VCaP (cell line): Measurements from ENCODE around the gene SH3BGR.
"Not testable (repeated sequence)": the region's sequence is repeated elsewhere in the genome, so short reads cannot be mapped to it uniquely, and the experiment has no call there.

Source experiments
- H3K27ac ChIP-seq: fragments of 450-650 bp; 2 replicates; pipeline ENCODE4 v1.5.1; 2017
- CTCF ChIP-seq: fragments of 450-650 bp; conservative IDR thresholded peaks from 2 replicates; pipeline ENCODE4 v1.5.1; 2017; ENCODE audit warnings: mild to moderate bottlenecking, moderate library complexity

Gene SH3BGR

GRCh38 chr21:39451332-39452206 lies at the start of gene SH3BGR:
TSS of gene SH3BGR (plus strand) at chr21:39451970. CDS start at chr21:39452097, 127 bp downstream.
- TF ChIP-seq CTCF = no peak
- H3K27ac ChIP-seq = peak within 1 kb of the TSS; percentile 14; the same call in 1 of the 2 replicates

GRCh38 chr21:39406065-39406464 lies 45.7 kb upstream of the SH3BGR start:
- TF ChIP-seq CTCF = no peak
- H3K27ac ChIP-seq = no peak overlapping the region

GRCh38 chr21:39419204-39419603 lies 32.6 kb upstream of the SH3BGR start:
- H3K27ac ChIP-seq = not testable (repeated sequence)

- no peak for TF ChIP-seq CTCF
- H3K27ac ChIP-seq = peak overlapping the region; percentile 42
Observed at GRCh38 chr21:39422527-39423241, 29.1 kb upstream of the SH3BGR start.

GRCh38 chr21:39429445-39429844 lies 22.3 kb upstream of the SH3BGR start:
- no peak overlapping the region for H3K27ac ChIP-seq
- no peak for TF ChIP-seq CTCF

- no peak for TF ChIP-seq CTCF
Observed at GRCh38 chr21:39430016-39430415, 21.8 kb upstream of the SH3BGR start.

GRCh38 chr21:39430457-39430856 lies 21.3 kb upstream of the SH3BGR start:
- no peak overlapping the region for H3K27ac ChIP-seq
- no peak for TF ChIP-seq CTCF

More at GRCh38 chr21:39430016-39430415, 21.8 kb upstream of the SH3BGR start:
- no peak overlapping the region for H3K27ac ChIP-seq
